ENCODE measurements around the gene ATAD1. TPM values are rescaled to one million over a fixed set of nuclear protein-coding genes. Genes with fewer than 3 reads are reported as not detected.

ATAD1 gene
- total and polyA plus RNA-seq, 2 of the 8 experiments (the other 6 are each of a cell fraction or from before 2014, with no cell fraction given) = 8.9 to 35.3 TPM

GRCh38 chr10:87836098-87836497, 18.1 kb upstream of the ATAD1 start:
- Histone ChIP-seq H2BK5ac (ENCODE audit: low read depth, low read length) (no peak overlapping the region), H3K9me3 (ENCODE audit: insufficient read depth in 2 of 2, low read depth in 1 of 2, low read length in 1 of 2) (no peaks in the 10 kb centered on the region), H3K4me3 (ENCODE audit: extremely low read depth in 1 of 4, insufficient read depth in 2 of 4, low read depth in 3 of 4, low read length in 4 of 4) (no peak overlapping the region), H4K5ac (ENCODE audit: insufficient read length, low read depth, low read length) (no peak overlapping the region), H3K27me3 (replicated peaks in 1 of 4; ENCODE audit: control insufficient read depth in 3 of 4, extremely low read depth in 1 of 4, insufficient read depth in 3 of 4, low read length in 3 of 4) (no peaks in the 10 kb centered on the region), H4K20me1 (replicated peaks in 1 of 2; ENCODE audit: control insufficient read depth in 1 of 2, insufficient read depth in 2 of 2, low read length in 2 of 2) (no peaks in the 10 kb centered on the region), H3K56ac (replicated peaks; ENCODE audit: insufficient read length, low read depth, low read length) (no peak overlapping the region), H3K18ac (ENCODE audit: extremely low read depth, low read length) (no peak overlapping the region), H3K4me2 (ENCODE audit: insufficient read depth in 1 of 2, low read depth in 2 of 2, low read length in 2 of 2) (no peak overlapping the region), H2BK12ac (ENCODE audit: low read depth, low read length) (no peak overlapping the region), H2BK15ac (ENCODE audit: low read length) (no peak overlapping the region), H3K9ac (replicated peaks in 1 of 4; ENCODE audit: extremely low read depth in 1 of 4, low read depth in 3 of 4, low read length in 3 of 4) (no peak overlapping the region), H4K8ac (ENCODE audit: extremely low read depth, insufficient read depth, low read length) (no peak overlapping the region), H3K27ac (ENCODE audit: low read depth, low read length) (no peak overlapping the region), H2BK120ac (replicated peaks; ENCODE audit: low read depth, low read length) (no peak overlapping the region), H2AFZ (ENCODE audit: low read length) (no peak overlapping the region), H3K23ac (ENCODE audit: insufficient read length) (no peak overlapping the region), H3K14ac (ENCODE audit: insufficient read length) (no peak overlapping the region), H3K23me2 (ENCODE audit: low read depth, low read length) (no peaks in the 10 kb centered on the region), H3K79me2 (ENCODE audit: control insufficient read depth in 1 of 2, insufficient read depth in 2 of 2, low read length in 2 of 2) (no peaks in the 10 kb centered on the region), H3K79me1 (ENCODE audit: low read depth, low read length) (no peaks in the 10 kb centered on the region), H3K4ac (replicated peaks; ENCODE audit: insufficient read length, low read depth, low read length) (no peak overlapping the region), H3K4me1 (replicated peaks in 1 of 4; ENCODE audit: control insufficient read depth in 3 of 4, insufficient read depth in 4 of 4, low read length in 3 of 4) (no peaks in the 10 kb centered on the region), H3K36me3 (ENCODE audit: control insufficient read depth in 2 of 4, insufficient read depth in 4 of 4, low read length in 3 of 4) (no peaks in the 10 kb centered on the region), H2BK20ac (ENCODE audit: low read length) (no peak overlapping the region), H4K91ac (replicated peaks; ENCODE audit: insufficient read length, low read length) (no peak overlapping the region), H2AK5ac (ENCODE audit: low read depth, low read length) (no peak overlapping the region)
- no peak for TF ChIP-seq BCL11A (IDR thresholded peaks at IDR 0.05; ENCODE audit: low read depth in 2 of 2, low read length in 2 of 2)
- no peak for TF ChIP-seq HDAC2 (IDR thresholded peaks at IDR 0.05; ENCODE audit: borderline replicate concordance in 1 of 2, low read depth in 2 of 2, low read length in 2 of 2)
- no peak for TF ChIP-seq FOSL1 (IDR thresholded peaks at IDR 0.05; ENCODE audit: insufficient read depth, low read depth, low read length)
- TF ChIP-seq CBX8 (IDR thresholded peaks at IDR 0.05; ENCODE audit: borderline replicate concordance, low read depth, low read length) = no peak
- no peak for TF ChIP-seq RFX5 (IDR thresholded peaks at IDR 0.05; ENCODE audit: borderline replicate concordance, low read depth, low read length)
- no peak for TF ChIP-seq GTF2F1 (IDR thresholded peaks at IDR 0.05; ENCODE audit: borderline replicate concordance, low read depth, low read length)
- no peak for TF ChIP-seq BACH1 (IDR thresholded peaks at IDR 0.05; ENCODE audit: low read length)
- no peak for TF ChIP-seq NANOG (IDR thresholded peaks at IDR 0.05; ENCODE audit: insufficient read depth, low read depth, low read length, poor library complexity, severe bottlenecking)
- no peak for TF ChIP-seq KDM5A (IDR thresholded peaks at IDR 0.05; ENCODE audit: low read length)
- no peak for DNase-seq (ENCODE audit: low read depth in 1 of 2, low spot score in 2 of 2)
- ChIA-PET CTCF (ENCODE audit: partially characterized antibody) (no interaction called here), POLR2A (ENCODE audit: partially characterized antibody) (no interaction called here)
- 85% methylated on average over 4 of the region's 4 CpGs; no CpG with 5 or more reads in 1 of the 2 experiments for WGBS, 2 experiments (ENCODE audit: extremely low coverage in 1 of 2, insufficient coverage in 1 of 2, insufficient read length in 1 of 2, insufficient replicate concordance in 2 of 2, low coverage in 1 of 2, low lambda C conversion rate in 2 of 2, missing lambda C conversion rate in 1 of 2)
- FAIRE-seq = no peak

Data from H1 (cell line).